RPMI7951 (cell line): ENCODE measurements around the gene PCSK4. TPM values are rescaled to one million over a fixed set of nuclear protein-coding genes. Genes with fewer than 3 reads are reported as not detected.
"Not testable (repeated sequence)": the region's sequence is repeated elsewhere in the genome, so short reads cannot be mapped to it uniquely, and the experiment has no call there.

Experiments
- DNase-seq: peaks from one replicate; pipeline ENCODE4 v3.0.0-alpha.2; 2012; ENCODE audit warnings: low read depth
- total RNA-seq: library from RNA; depleted of rRNA; stranded (reverse); fragments of >200 nt; shearing (Covaris generic); gene quantifications from 2 replicates; pipeline ENCODE4 v1.2.3, GENCODE V29; 2014

PCSK4 gene
- total RNA-seq, 1 experiment from 2014 or later = 5.5 TPM

DNA sequence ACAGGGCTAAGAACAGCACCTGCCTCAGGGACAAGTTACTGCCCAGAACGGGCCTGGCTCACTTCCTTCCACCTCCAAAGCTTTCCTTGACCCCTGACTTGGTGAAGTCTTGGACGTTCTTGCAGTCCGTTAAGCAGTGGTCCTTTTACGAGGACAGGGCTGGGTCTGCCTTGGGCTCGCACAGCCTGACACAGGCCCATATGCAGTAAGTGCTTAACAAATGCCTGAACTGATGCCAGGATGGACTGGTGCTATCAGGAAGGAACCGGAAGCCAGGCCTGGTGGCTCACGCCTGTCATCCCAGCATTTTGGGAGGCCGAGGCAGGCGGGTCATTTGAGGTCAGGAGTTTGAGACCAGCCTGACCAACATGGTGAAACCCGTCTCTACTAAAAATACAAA, 31.9 kb upstream of the PCSK4 start:
- no peak for DNase-seq

GRCh38 chr19:1521636-1522035, 31.5 kb upstream of the PCSK4 start:
- peak; percentile 11 for DNase-seq

DNA sequence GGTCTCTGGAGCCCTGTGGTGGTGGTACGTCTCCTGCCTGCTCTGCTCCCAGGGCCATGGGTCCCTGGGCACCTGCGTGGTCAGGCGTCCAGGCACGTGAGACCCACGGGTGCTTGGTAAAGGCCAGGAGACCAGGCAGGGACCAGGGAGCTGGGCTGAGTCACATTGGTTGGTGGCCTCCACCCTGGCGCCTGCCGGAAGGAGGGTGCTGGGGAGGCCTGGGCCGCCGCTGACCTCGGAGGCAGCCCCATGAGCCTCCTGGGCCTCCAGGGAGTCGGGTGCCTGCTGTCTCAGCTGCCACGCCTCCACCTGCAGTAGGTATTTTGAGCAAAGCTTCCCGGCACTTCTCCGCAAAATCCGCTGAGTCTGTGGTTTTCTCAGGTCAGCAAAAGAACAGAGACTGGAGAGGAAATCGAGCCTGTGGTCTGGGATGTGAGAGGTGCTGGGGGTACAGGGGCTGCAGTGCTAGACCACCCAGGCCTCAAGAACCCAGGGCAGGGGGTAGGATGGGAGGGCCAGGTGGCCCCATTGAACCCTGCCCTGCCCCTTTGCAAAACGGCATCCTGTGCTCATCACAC, 30.1 kb upstream of the PCSK4 start:
- no peak for DNase-seq

- DNase-seq = not testable (repeated sequence)
These were observed 29.7 kb upstream of the PCSK4 start for GRCh38 chr19:1519802-1520201.

DNA sequence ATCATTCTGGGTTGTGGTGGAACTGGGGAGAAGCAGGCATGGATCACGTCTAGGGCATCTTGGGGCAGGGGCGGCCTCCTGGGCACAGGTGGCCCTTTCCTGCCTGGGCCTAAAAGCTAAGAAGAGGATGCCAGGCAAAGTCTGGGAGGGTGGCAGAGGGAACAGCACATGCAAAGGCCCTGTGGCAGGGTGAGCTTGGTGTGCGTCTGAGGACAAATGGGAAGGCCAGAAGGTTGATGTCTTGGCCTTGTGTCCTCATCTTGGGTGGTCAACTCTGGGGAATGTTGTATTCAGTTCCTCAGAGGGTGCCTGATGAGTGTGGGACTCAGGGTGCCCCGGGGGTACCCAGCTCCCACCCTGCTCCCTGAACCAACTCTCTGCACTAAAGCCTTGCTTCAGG, 28.3 kb upstream of the PCSK4 start:
- no peak for DNase-seq

GRCh38 chr19:1516395-1516753, 26.2 kb upstream of the PCSK4 start:
- no peak for DNase-seq

DNA sequence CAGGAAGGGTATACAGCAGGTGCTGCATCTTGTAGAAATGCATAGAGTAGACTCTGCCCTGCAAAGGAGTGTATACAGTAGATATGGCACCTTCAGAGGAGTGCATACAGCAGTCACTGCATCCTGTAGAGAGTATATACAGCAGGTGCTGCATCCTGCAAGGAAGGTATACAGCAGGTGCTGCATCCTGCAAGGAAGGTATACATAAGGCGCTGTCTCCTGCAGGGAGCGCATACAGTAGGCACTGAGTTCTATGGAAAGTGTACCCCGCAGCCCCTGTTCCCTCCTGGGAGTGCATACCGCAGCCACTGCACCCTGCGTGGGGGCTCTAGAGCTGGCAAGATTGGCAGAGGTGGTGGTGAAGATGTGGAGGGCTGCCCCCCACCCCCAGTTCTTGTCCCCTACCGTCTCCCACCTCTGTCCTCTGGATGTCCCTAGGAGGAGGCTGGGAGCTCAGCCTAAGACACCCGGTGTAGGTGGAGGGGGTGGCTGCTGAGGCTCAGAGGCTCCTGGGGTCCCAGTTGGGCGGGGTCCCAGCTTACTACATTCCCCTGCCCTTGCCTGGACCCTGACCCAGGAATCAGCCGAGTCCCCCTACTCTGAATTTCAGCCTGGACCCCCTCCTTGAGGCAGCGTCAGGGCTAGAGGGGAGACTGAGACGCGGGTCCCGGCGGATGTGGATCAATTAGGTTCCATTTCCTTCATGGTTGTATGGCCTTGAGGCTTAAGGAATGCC, 25.0 kb upstream of the PCSK4 start:
- DNase-seq = no peak

GRCh38 chr19:1514295-1514661, 24.1 kb upstream of the PCSK4 start:
- DNase-seq = no peak

DNA sequence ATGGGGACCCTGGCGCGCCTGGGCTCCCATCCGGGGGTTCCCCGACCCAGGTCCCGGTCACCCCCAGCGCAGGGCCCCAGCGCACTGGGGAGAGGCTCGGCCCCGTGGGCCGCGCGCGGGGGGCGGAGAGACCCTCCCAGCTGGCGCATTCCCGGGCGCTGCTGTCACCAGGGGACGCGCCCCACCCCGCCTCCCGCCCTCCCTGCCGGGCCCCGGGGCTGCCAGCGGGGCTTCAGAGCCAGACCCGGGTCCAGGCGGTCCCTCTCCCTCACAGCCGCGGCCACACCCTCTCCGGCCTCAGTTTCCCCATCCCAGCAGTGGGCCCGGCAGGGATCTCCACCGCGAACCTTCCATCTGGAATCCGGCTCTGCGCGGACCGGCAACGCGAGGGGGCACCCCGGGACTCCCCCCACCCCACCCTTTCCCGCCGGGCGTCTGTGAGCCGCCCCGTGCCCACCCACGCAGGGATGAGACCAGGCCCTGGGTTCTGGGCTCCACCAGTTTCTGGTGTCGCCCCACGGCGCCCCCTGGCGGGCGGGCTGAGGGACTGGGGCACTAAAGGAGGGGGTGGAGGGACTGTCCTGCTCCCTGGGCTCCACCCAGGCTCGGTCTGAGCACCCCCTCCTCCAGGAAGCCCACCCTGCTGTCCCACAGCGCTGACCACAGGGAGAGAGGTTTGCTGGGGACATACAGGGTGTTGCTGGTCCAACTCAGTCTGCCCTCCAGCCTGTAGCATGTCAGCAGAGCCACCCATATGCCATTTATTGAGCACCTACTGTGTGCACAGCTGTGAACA, 23.5 kb upstream of the PCSK4 start:
- DNase-seq = peak; percentile 34

GRCh38 chr19:1512671-1513498, 22.7 kb upstream of the PCSK4 start, which contains the start of gene ADAMTSL5:
ADAMTSL5 (minus strand) TSS chr19:1513019; CDS start chr19:1510943, 2,076 bp downstream.
- DNase-seq = peak; percentile 74

DNA sequence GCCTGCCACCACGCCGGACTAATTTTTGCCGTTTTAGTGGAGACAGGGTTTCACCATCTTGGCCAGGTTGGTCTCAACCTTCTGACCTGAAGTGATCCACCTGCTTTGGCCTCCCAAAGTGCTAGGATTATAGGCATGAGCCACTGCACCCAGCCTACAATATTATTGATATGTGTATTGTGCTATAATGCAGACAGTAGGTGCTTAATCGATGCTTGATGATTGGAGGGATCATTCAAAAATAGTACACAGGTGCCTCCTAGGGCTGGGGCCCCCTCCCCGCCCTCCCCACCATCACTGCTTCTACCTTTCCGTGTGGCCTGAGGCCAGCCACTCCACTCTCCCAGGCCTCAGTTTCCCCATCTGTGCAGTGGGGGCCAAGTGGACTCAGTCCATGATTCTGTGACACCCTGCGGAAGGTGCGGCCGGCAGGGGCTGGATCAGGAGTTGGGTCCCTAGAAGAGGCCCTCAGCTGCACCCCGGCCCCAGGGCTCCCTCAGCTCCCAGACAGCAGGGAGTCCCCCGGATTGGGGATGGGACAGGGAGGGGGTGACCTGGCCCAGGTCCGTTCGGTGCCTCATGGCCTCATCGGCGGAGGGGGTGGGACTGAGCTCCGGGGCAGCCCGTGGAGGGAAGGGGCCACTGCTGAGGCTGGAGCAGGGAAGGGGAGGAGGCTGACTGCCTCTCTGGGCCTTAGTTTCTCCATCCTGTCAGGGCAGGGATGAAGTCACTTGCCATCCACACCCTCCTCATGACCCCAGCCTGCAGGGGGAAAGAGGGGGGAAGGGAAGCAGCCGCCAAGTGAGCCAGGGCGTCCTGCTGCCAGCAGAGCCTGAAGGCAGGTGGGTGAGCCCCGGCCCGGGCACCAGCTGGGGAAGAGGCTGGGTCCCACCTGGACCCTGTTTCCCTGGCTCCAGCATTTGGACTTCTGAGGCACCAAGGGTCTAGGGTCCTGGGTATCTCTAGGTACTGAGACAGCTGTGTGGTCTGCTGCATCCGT, 21.5 kb upstream of the PCSK4 start:
- no peak for DNase-seq

GRCh38 chr19:1510807-1511206, 20.7 kb upstream of the PCSK4 start:
- DNase-seq = no peak

- DNase-seq = no peak
These were observed 20.3 kb upstream of the PCSK4 start for GRCh38 chr19:1510442-1510806.

GRCh38 chr19:1509602-1510441, 19.7 kb upstream of the PCSK4 start:
- no peak for DNase-seq

- DNase-seq = no peak
These were observed 18.3 kb upstream of the PCSK4 start for GRCh38 chr19:1508507-1508856.

- peak; percentile 93 for DNase-seq
These were observed 17.8 kb upstream of the PCSK4 start for GRCh38 chr19:1507763-1508506.

DNA sequence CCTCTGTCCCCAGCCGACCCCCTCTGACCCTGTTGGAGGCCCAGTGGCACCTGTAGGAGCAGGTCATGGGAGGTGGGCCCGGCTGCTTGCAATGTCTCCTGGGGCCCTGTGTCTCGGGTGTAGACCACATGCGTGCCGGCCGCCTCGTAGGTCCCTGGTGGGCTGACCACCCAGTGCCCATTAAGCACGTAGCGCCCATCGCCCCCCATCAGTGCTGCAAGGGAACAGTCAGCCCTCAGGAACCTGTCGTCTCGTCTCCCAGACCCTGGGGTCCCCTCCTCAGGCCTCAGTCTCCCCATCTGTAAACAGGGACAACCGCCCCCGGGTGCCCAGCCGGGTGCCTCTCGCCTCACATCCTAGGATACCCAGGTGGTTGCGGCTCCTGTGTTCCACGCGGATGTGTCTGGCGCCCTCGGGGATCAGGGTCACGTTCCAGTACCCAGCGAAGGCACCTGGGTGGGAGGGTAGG, 17.1 kb upstream of the PCSK4 start:
- DNase-seq = no peak

DNA sequence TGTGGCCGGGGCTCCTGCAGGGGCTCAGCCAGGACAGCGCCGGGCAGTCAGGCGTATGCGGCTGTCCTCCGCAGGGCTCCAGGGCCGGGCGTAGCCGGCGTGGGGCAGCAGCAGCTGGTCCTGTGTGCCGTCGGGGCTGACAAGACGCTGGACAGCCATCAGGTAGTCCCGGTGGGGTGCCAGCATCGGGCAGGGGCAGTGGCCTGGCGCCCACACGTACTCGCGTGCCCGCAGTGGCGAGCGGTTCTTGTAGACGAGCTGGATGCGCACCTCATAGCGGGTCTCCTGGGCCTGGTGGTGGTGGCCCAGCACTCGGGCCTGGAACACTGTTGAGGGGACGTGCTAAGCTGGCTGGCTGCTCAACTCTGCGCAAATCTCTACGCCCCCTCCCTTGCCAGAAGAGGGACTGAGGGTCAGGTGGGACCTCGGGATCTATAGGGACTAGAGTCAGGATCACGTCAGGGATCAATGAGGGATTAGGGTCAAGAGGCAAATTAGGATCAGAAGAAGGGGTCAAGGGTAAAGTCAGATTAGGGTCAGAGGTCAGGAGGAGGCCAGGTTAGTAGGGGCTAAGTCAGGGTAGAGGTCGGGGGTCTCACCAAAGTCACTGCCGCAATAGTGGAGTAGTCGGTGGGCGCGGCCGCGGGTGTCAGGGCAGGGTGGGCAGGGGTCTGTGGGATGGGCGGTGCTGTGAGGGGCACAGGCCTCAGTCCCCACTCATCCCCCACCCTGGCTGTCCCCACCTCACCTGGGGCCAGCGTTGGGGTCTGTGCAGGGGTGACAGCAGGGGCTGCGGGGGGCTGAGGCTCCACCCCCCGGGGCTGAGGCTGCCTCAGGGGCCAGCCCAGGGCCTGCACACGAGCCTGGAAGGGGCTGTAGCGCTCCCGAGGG, 16.1 kb upstream of the PCSK4 start:
- no peak for DNase-seq
